HG03066 (cell line): ENCODE measurements around the gene RPN1.
"Not testable (repeated sequence)": the region's sequence is repeated elsewhere in the genome, so short reads cannot be mapped to it uniquely, and the experiment has no call there.

Experiments used
- ATAC-seq: cut with Tn5 transposase; IDR thresholded peaks from one replicate; pipeline ENCODE4 v1.9.1; 2021; ENCODE audit warnings: low read depth; ENCODE audit not compliant: unreplicated experiment

RPN1 gene

GRCh38 chr3:128613083-128613829, 37.4 kb downstream of the RPN1 start:
- no peak for ATAC-seq

GRCh38 chr3:128610451-128611070, 40.1 kb downstream of the RPN1 start:
- no peak for ATAC-seq

- ATAC-seq = no peak
Observed at GRCh38 chr3:128609294-128609693, 41.3 kb downstream of the RPN1 start.

- no peak for ATAC-seq
Observed at GRCh38 chr3:128607710-128608048, 42.9 kb downstream of the RPN1 start.

GRCh38 chr3:128606094-128606493, 44.5 kb downstream of the RPN1 start:
- no peak for ATAC-seq

- ATAC-seq = no peak
Observed at GRCh38 chr3:128605091-128606046, 45.2 kb downstream of the RPN1 start.

- no peak for ATAC-seq
Observed at GRCh38 chr3:128603811-128604775, 46.5 kb downstream of the RPN1 start.

- ATAC-seq = no peak
Observed at GRCh38 chr3:128603313-128603712, 47.3 kb downstream of the RPN1 start.

- no peak for ATAC-seq
Observed at GRCh38 chr3:128598884-128599664, 51.5 kb downstream of the RPN1 start.

- ATAC-seq = no peak
Observed at GRCh38 chr3:128597900-128598299, 52.7 kb downstream of the RPN1 start.

- no peak for ATAC-seq
Observed at GRCh38 chr3:128592864-128593263, 57.8 kb downstream of the RPN1 start.

GRCh38 chr3:128591738-128592426, 58.7 kb downstream of the RPN1 start:
- no peak for ATAC-seq

- no peak for ATAC-seq
Observed at GRCh38 chr3:128590948-128591347, 59.7 kb downstream of the RPN1 start.

GRCh38 chr3:128589985-128590384, 60.6 kb downstream of the RPN1 start:
- ATAC-seq = not testable (repeated sequence)

- ATAC-seq = no peak
Observed at GRCh38 chr3:128588147-128588546, 62.5 kb downstream of the RPN1 start.

- no peak for ATAC-seq
Observed at GRCh38 chr3:128587391-128587790, 63.2 kb downstream of the RPN1 start.

- not testable (repeated sequence) for ATAC-seq
Observed at GRCh38 chr3:128586932-128587331, 63.7 kb downstream of the RPN1 start.

- not testable (repeated sequence) for ATAC-seq
Observed at GRCh38 chr3:128586391-128586790, 64.2 kb downstream of the RPN1 start.

GRCh38 chr3:128585974-128586373, 64.6 kb downstream of the RPN1 start:
- ATAC-seq = no peak
